Stomach (tissue), 9 donors: ENCODE measurements around the gene RIN1. TPM values are rescaled to one million over a fixed set of nuclear protein-coding genes. Genes with fewer than 3 reads are reported as not detected.

Experiments
- DNase-seq, 2 donors: peaks; one replicate each; pipeline versions ENCODE4 v3.0.0 to v3.0.0-alpha.2; 2013 to 2019
- H3K27ac ChIP-seq, 5 donors: fragments of 200-600 bp in 4 of 5; sonication (generic) in 4 of 5; one replicate each; pipeline ENCODE4 v1.5.1; 2013 to 2019; ENCODE audit warnings: mild to moderate bottlenecking in 1 of 5, moderate library complexity in 1 of 5
- H3K27me3 ChIP-seq, 3 donors: fragments of 200-600 bp; sonication (generic); one replicate each; pipeline ENCODE4 v1.5.1; 2017 to 2019; ENCODE audit warnings: mixed run types in 1 of 3
- H3K36me3 ChIP-seq, 4 donors: fragments of 200-600 bp; sonication (generic); 1 replicate in 3 of 4; 2 replicates in 1 of 4; pipeline ENCODE4 v1.5.1; 2016 to 2019
- H3K4me1 ChIP-seq, 4 donors: fragments of 200-600 bp; sonication (generic); one replicate each; pipeline ENCODE4 v1.5.1; 2016 to 2019
- H3K4me3 ChIP-seq, 4 donors: fragments of 200-600 bp; sonication (generic) in 3 of 4; one replicate each; pipeline ENCODE4 v1.5.1; 2016 to 2019; ENCODE audit warnings: mild to moderate bottlenecking in 1 of 4
- H3K9me3 ChIP-seq, 4 donors: fragments of 200-600 bp; sonication (generic); one replicate each; pipeline ENCODE4 v1.5.1; 2016 to 2019
- CTCF ChIP-seq, 7 experiments: fragments of 450-650 bp in 4 of 7; fragments of 200-600 bp in 3 of 7; sonication (generic) in 3 of 7; IDR thresholded peaks; one replicate each; pipeline ENCODE4 v1.5.1; 2016 to 2019; ENCODE audit warnings: antibody characterized with exemption in 7 of 7, control low read depth in 2 of 7, mild to moderate bottlenecking in 1 of 7
- EP300 ChIP-seq: sonication (generic); formaldehyde crosslinking; IDR thresholded peaks from one replicate; pipeline ENCODE4 v1.6.1; 2017; ENCODE audit warnings: antibody characterized with exemption
- POLR2A ChIP-seq, 4 donors: fragments of 450-650 bp; IDR thresholded peaks; one replicate each; pipeline ENCODE4 v1.6.1; 2016; ENCODE audit warnings: antibody characterized with exemption in 4 of 4, control low read depth in 2 of 4, mild to moderate bottlenecking in 1 of 4, moderate library complexity in 1 of 4
- POLR2AphosphoS5 ChIP-seq, 3 donors: sonication (generic); formaldehyde crosslinking; IDR thresholded peaks; one replicate each; pipeline ENCODE4 v1.6.1; 2016; ENCODE audit warnings: antibody characterized with exemption in 3 of 3
- WGBS, 5 donors: extraction: QIAGEN DNeasy Blood & Tissue Kit in 3 of 5; methylation state at CpG; one replicate each; pipeline versions ENCODE4 v1.1.5 to v1.1.7; 2013 to 2018; 5-methylcytosine and 5-hydroxymethylcytosine counted together
- intact Hi-C: fragments of 100-400 bp; cut with DNase I; formaldehyde crosslinking; loops from one replicate; pipeline ENCODE4 v1.15.1; 2023; ENCODE audit warnings: low total_unique reads
- polyA plus RNA-seq, 3 donors: library from polyadenylated mRNA; stranded (reverse); fragments of 200-250 nt; gene quantifications; one replicate each; pipeline ENCODE4 v1.2.3, GENCODE V29; 2013
- total RNA-seq, 5 donors: library from RNA; depleted of rRNA; stranded (reverse); fragments of >200 nt; gene quantifications; one replicate each; pipeline versions ENCODE4 v1.1.0 to v1.2.3, GENCODE V29; 2014 to 2016
- donor health status: healthy with polysubstance abuse.
- donor health status: Bipolar disorder and iron deficiency.
- donor health status: healthy.

RIN1 gene
- total and polyA plus RNA-seq, 8 donors, result 0.58 to 26.4 (median 9.2) TPM

GRCh38 chr11:66363805-66364535, 27.7 kb upstream of the RIN1 start:
- TF ChIP-seq POLR2AphosphoS5 (IDR thresholded peaks at IDR 0.05) (no peak), EP300 (no peak), CTCF (IDR thresholded peaks at IDR 0.05) (peak in 4 of 7 experiments; percentile 11 to 49 (median 28)), POLR2A (IDR thresholded peaks at IDR 0.05) (no peak)
- 70 to 77% (median 75%) methylated on average over 8 to 15 of the region's 15 CpGs for WGBS, 5 donors

GRCh38 chr11:66363187-66363601, 27.0 kb upstream of the RIN1 start:
- peak overlapping the region in 4 of 5 donors; percentile 39 to 65 (median 43) for H3K27ac ChIP-seq
- H3K9me3 ChIP-seq, result no peaks in the 10 kb centered on the region
- H3K27me3 ChIP-seq, result no peaks in the 10 kb centered on the region
- H3K4me1 ChIP-seq, result peaks cover 0 to 14% (median 9%) of the 10 kb centered on the region in 4 donors
- H3K4me3 ChIP-seq, result no peak overlapping the region
- intact Hi-C loops, result no loop called here
- TF ChIP-seq POLR2AphosphoS5 (IDR thresholded peaks at IDR 0.05) (no peak), EP300 (no peak), CTCF (IDR thresholded peaks at IDR 0.05) (no peak), POLR2A (IDR thresholded peaks at IDR 0.05) (no peak)
- 49 to 80% (median 65%) methylated on average over 11 to 14 of the region's 14 CpGs for WGBS, 5 donors
- peaks cover 0 to 22% (median 17%) of the 10 kb centered on the region in 4 donors for H3K36me3 ChIP-seq
- peak in 1 of 2 donors; percentile 34 for DNase-seq

More at GRCh38 chr11:66363805-66364535, 27.7 kb upstream of the RIN1 start:
- Histone ChIP-seq H3K27ac (peak overlapping the region in 4 of 5 donors; percentile 39 to 65 (median 43)), H3K9me3 (no peaks in the 10 kb centered on the region), H3K4me3 (no peak overlapping the region), H3K27me3 (no peaks in the 10 kb centered on the region), H3K36me3 (peaks cover 0 to 22% (median 17%) of the 10 kb centered on the region in 4 donors), H3K4me1 (peaks cover 0 to 14% (median 10%) of the 10 kb centered on the region in 4 donors)
- intact Hi-C loops, result no loop called here
- DNase-seq, result peak; percentile 55 to 63

GRCh38 chr11:66362481-66363147, 26.4 kb upstream of the RIN1 start:
- DNase-seq, result no peak
- peaks cover 0 to 22% (median 17%) of the 10 kb centered on the region in 4 donors for H3K36me3 ChIP-seq
- TF ChIP-seq POLR2A (IDR thresholded peaks at IDR 0.05) (no peak), EP300 (no peak), CTCF (IDR thresholded peaks at IDR 0.05) (no peak), POLR2AphosphoS5 (IDR thresholded peaks at IDR 0.05) (no peak)
- intact Hi-C loops, result no loop called here
- H3K4me1 ChIP-seq, result peaks cover 0 to 14% (median 9%) of the 10 kb centered on the region in 4 donors
- no peak overlapping the region for H3K4me3 ChIP-seq
- H3K27me3 ChIP-seq, result no peaks in the 10 kb centered on the region
- WGBS, 5 donors, result 73 to 80% (median 78%) methylated on average over 9 of the region's 9 CpGs
- H3K27ac ChIP-seq, result peak overlapping the region in 4 of 5 donors; percentile 33 to 65 (median 43)
- no peaks in the 10 kb centered on the region for H3K9me3 ChIP-seq

- Histone ChIP-seq H3K9me3 (no peaks in the 10 kb centered on the region), H3K36me3 (peaks cover 0 to 22% (median 17%) of the 10 kb centered on the region in 4 donors), H3K27me3 (no peaks in the 10 kb centered on the region), H3K27ac (no peak overlapping the region), H3K4me1 (peaks cover 0 to 14% (median 9%) of the 10 kb centered on the region in 4 donors), H3K4me3 (no peak overlapping the region)
- no peak for TF ChIP-seq CTCF (IDR thresholded peaks at IDR 0.05)
- TF ChIP-seq EP300, result no peak
- TF ChIP-seq POLR2A (IDR thresholded peaks at IDR 0.05), result no peak
- intact Hi-C loops, result no loop called here
- DNase-seq, result no peak
- 41 to 68% (median 55%) methylated on average over 6 of the region's 6 CpGs for whole genome bisulfite sequencing, 5 donors
Observed at GRCh38 chr11:66361502-66361941, 25.3 kb upstream of the RIN1 start.
